NCI-H526 (cell line): Measurements from ENCODE around the gene PHETA2.
"Not testable (repeated sequence)": the region's sequence is repeated elsewhere in the genome, so short reads cannot be mapped to it uniquely, and the experiment has no call there.

Experiments used
- DNase-seq, 2 experiments: peaks; one replicate each; lab custom pipeline; 2025; lab: John Stamatoyannopoulos, UW

The PHETA2 gene

DNA sequence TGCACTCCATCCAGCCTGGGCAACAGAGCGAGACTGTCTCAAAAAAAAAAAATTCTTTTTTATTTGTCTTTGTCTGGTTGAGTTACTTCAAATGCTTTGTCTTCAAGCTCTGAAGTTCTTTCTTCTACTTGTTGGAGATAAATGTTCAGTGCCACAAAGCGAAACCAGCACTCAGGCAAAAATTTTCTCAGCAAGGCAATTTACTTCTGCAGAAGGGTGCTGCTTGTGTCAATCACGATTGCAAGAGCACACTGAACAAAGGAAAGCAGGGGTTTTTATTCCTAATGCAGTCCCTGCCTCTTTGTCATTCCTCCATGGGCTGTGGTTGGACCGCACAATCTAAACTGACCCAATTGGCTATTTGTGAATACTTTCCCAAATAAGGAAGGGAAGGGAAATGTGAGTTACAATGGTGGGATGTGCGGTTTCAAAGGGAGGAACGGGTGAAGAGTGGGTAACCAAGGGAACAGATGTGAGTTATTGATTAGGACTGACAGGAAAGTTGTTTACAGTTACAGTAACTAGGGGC lies 30.3 kb downstream of the PHETA2 start:
- DNase-seq: not testable (repeated sequence)

- DNase-seq: no peak
These were observed 34.8 kb downstream of the PHETA2 start for GRCh38 chr22:42108848-42109247.

- DNase-seq: no peak
These were observed 37.8 kb downstream of the PHETA2 start for GRCh38 chr22:42111798-42112197.

- not testable (repeated sequence) for DNase-seq
These were observed 38.7 kb downstream of the PHETA2 start for GRCh38 chr22:42112793-42113192.

GRCh38 chr22:42114721-42115120 lies 40.7 kb downstream of the PHETA2 start:
- peak in 1 of 2 experiments; percentile 13 for DNase-seq

DNA sequence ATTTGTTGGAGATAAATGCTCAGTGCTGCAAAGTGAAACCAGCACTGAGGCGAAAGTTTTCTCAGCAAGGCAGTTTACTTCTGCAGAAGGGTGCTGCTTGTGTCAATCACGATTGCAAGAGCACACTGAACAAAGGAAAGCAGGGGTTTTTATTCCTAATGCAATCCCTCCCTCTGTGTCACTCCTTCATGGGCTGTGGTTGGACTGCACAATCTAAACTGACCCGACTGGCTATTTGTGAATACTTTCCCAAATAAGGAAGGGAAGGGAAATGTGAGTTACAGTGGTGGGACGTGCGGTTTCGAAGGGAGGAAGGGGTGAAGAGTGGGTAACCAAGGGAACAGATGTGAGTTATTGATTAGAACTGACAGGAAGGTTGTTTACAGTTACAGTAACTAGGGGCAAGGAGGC lies 41.4 kb downstream of the PHETA2 start:
- not testable (repeated sequence) for DNase-seq

DNA sequence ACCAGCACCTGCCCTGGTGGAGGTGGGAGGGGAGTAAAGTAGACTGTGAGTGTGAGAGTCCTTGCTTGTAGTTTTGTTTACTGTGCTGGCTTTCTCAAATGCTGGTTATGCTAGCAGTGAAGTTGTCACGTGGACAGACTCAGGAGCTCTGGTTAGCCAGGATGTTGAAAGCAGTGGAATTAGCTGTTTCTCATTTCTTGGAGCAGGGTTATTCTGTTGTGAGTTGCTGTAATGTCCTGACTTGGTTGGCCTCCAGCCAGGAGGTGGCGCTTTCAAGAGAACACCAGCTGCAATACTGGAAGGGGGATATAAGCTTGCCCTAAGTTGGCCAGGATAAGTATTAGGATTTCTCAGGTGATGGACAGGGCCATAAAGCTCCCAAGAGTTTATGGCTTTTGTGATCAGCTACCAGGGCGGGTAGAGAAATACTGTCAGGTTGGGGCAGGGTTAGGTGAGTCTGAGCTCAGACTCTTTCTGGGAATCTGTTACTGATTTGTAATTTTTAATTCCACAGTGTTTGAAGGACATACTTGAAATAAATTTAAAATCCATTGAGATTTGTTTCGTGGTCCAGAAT lies 42.9 kb downstream of the PHETA2 start:
- no peak for DNase-seq

DNA sequence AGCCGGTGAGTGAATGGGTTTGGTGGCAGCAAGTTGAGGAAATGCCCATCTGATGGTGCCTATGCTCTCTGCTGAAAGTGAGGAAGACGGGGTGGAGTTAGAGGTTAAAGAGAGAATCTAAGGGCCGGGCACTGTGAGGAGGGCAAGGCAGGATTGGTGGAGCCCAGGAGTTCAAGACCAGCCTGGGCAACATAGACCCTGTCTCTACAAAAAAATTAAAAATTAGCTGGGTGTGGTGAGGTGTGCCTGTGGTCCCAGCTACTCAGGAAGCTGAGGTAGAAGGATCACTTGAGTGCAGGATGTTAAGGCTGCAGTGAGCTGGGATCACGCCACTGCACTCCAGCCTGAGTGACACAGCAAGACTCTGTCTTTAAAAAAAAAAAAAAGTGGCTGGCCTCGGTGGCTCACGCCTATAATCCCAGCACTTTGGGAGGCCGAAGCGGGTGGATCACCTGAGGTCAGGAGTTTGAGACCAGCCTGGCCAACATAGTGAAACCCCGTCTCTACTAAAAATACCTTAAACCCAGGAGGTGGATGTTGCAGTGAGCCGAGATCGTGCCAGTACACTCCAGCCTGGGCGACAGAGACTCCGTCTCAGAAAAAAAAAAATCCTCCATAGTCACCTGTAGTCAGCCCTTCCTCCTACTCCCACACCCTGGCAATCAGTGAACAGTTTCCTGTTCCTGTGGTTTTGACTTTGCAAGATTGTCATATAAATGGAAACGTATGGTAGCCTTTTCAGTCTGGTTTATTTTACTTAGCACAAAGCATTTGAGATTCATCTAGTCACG lies 46.4 kb downstream of the PHETA2 start:
- not testable (repeated sequence) for DNase-seq

- DNase-seq: not testable (repeated sequence)
These were observed 49.5 kb downstream of the PHETA2 start for GRCh38 chr22:42123529-42123928.

- no peak for DNase-seq
These were observed 53.6 kb downstream of the PHETA2 start for GRCh38 chr22:42127606-42128005.

GRCh38 chr22:42128007-42128406 lies 54.0 kb downstream of the PHETA2 start:
- DNase-seq: not testable (repeated sequence)
